NCI-H1694 treated with DMSO at 0.1 percent for 48 hours (cell line): Measurements from ENCODE around the gene SRXN1.
A peak's percentile ranks its signal among the peaks of the same experiment; 100 is the strongest.

Experiments used
- DNase-seq: peaks from one replicate; lab custom pipeline; 2025; lab: John Stamatoyannopoulos, UW

Gene SRXN1

GRCh38 chr20:635893-636338 is 17.1 kb downstream of the SRXN1 start:
- no peak for DNase-seq

- DNase-seq = no peak
These were observed 17.7 kb downstream of the SRXN1 start for GRCh38 chr20:635028-635892.

DNA sequence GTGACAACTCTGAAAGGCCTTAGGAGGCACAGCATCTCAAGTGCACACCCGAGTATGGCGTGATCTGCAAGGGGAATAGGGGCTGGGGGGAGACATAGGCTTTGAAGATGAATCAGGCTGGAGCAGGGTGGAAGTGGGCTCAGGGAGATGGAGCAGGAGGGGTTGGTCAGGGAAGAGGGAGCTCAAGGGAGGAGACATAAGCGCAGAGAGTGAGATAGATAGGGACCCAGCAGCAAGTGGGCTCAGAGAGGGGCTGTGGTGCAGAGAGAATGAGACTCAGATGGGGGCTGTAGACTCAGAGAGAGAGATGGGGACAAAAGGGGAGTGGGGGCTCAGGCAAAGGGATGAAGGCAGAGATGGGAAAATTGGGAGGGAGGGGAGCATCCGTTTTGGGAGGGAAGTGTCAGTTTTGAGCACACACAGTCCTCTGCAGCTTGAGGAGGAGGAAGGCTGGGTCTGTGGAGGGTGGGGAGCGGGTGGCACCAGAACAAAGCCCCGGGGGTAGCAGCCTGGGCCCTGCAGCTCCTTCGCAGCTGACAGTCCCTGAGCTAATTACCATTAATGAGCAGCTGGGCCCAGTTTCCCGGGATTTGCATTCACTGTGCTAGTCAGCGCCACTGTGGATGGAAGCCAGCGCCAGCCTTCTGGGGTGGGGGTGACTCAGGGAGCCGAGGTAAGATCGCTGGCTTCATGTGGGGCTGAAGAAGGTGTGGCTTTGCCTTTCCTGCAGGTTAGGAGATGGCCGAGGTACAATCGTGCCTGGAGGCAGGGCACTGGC is 18.7 kb downstream of the SRXN1 start:
- peak; percentile 70 for DNase-seq

DNA sequence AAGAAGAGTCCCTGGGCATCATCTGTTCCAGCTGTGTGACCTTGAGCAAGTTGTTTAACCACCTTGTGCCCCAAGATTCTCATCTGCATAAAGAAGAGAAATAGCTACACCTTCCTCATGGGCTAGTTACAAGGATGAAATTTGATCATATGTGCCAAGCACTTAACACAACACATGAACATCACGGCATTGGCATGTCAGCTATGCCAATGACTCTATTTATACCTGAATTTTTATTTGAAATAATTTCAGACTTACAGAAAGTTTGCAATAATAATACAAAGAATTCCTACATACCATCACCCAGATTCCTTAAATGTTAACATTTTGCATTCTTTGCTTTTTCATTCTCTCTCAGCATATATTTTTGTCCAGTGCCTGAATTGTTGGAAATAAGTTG is 21.9 kb downstream of the SRXN1 start:
- no peak for DNase-seq

DNA sequence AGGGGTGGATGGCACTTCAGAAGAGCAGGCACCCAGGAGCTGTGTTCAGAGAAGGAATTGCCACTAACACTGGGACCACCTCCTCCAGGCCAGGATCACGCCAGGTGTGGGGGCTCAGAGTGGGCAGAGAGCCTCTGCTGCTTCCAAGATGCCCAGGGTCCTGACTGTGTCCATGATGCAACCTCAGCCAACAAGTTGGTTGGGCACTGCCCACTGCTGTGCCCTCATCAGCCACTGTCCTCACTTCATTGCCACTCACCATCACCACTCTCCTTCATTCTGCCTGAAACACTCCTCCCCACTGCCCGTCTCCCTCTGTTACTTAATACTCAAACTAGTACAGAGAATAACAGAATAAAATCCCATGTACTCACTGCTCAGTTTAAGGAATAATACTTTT is 26.4 kb downstream of the SRXN1 start:
- no peak for DNase-seq

DNA sequence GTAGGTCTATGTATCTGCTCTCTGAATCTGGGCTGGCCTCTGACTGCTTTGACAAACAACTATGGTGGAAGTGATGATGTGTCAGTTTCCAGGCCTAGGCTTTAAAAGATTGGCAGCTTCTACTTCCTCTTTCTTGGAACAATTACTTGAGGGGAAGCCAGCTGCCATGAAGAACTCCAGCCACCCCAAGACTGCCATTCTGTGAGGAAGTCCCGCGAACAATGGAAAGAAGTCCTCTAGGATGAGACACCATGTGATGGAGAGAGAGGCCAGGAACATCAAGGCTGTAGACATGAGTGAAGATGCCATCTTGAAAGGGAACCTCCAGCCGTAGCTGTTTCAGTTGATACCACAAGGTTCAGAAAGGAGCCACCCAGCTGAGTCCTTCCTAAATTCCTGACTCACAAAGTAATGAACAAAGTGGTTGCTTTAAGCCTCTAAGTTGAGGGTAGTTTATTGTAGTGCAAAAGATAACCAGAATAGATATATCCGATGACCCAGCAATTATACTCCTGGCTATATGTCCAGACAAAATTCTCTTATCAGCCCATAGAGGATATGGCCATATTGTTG is 27.6 kb downstream of the SRXN1 start:
- no peak for DNase-seq

GRCh38 chr20:623704-624103 is 29.3 kb downstream of the SRXN1 start:
- no peak for DNase-seq

DNA sequence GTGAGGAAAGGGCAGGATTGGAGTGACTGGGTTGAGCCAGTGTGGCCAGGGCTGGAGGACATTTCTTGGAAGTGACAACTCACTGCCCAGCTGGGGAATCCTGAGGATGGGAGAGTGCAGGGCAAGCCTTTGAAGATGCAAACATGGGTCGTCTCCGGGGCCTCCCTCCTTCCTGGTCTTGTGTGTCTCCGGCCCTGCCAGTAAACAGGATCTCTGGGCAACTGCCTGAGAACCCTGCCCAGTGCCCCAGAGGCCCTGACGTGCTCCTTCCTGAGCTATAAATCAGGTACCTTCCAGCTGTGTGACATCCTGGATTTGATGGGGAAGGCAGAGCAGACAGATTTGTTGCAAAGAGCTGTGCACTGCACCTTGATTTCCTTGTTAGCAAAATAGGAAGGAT is 30.0 kb downstream of the SRXN1 start:
- DNase-seq = no peak

DNA sequence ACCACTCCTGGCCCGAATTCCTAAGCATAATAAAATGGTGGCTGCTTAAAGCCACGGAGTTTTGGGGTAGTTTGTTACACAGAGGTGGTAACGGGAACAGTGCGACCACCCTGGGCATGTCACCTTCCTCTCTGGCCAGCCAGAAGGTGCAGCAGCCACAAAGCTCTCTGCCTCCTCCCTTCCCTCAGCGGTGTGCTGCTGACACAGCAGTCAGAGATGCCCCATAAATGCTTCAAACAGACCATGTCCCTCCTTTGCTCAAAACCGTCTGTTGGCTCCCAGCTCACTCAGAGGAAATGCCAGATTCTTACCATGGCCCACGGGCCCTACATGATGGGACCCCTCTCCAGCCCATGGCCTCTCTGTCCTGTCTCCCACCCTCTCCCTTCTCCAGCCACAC is 30.8 kb downstream of the SRXN1 start:
- DNase-seq = no peak

DNA sequence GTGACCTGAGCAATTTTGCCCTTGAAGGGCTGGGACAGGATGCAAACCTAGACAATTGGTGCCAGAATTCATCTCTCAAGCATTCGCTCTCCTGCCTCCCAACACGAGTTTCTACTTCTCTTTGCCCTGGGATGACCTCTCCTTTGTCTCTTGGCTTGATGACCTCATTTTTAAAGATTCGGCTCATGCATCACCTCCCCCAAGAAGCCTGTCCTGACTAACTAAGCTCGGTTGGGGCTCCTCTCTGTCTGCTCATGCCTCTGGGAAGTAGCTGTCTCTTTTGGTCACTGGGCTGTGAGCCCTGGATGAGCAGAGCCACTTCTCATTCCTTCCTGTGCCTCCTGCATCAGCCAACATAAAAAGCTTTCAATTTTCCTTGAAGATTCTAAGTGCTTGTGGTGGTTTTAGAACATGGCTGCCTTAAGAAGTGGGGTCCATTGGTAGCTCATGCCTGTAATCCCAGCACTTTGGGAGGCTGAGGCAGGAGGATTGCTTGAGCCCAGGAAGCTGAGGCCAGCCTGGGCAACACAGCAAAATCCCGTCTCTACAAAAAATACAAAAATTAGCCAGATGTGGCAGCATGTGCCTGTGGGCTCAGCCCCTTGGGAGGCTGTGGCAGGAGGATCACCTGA is 31.8 kb downstream of the SRXN1 start:
- no peak for DNase-seq

- DNase-seq = no peak
These were observed 32.8 kb downstream of the SRXN1 start for GRCh38 chr20:620246-620645.

GRCh38 chr20:618980-619379 is 34.0 kb downstream of the SRXN1 start:
- no peak for DNase-seq

GRCh38 chr20:617934-618690 is 34.9 kb downstream of the SRXN1 start:
- no peak for DNase-seq

DNA sequence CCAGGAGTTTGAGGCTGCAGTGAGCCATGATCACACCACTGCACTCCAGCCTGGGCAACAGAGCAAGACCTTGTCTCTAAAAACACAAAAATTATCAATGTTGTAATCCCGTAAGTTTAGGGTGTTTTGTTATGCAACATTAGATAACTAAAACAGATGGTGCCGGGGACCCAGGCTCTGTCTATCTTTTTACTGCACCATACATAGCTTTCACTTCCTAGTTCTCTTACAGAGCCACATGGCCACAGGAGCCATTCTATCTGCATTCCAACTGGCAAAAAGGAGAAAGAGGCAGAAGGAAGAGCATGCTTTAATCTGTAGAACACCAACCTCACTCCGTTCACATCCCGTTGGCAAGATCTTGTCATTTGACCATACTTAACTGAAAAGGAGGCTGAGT is 37.5 kb downstream of the SRXN1 start:
- no peak for DNase-seq

DNA sequence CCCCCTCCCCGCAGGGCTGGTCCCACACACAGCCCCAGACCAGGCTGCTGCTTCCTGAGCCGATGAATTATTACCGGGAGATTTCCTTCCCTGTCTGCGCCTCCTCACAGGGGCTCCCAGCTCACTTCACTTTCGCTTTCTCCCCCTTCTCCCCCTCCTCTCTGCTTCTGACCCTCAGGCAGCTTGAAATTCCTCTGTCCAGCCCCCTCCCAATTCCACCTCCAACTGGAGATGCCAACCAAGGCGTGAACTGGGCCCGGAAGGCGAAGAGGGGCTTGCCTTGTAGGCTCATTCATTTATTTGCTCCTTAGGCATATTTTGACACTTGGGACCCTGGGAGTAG is 41.2 kb downstream of the SRXN1 start:
- DNase-seq = no peak

DNA sequence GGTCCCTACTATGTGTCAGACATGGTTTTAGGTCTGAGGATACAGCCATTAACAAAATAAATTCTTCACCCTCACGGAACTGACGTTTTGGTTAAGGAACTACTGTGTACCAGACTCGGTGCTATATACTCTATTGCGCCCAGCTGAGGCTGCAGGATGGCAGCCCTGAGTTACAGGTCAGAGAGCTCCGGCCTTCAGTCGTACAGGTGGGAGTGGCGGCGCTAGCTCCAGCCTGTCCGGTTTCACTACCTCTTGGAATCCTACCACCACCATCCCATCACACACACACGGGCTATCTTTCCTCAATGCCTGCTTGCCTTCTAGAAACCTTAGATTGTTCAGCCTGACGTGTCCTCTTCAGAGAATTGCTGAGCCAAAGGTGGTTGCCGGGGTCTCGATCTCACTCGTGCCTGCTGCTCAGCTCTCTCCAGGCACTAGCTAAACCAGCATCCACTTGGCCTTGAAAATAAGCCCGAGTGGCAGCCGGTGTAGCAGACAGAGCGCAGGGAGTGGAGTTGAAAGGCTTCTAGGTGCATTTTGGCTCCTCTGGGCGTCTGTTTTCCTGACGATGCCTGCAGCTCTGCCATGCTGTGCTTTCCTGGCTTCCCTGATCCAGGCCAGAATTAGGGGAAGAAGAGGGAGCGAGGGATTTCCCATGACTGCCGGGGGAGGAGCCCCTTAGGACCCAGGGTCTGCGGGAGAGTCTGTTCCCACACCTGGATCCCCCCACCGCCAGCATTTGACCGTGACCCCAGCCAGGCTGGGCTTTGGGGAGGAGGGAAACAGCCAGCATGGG is 41.8 kb downstream of the SRXN1 start:
- no peak for DNase-seq

DNA sequence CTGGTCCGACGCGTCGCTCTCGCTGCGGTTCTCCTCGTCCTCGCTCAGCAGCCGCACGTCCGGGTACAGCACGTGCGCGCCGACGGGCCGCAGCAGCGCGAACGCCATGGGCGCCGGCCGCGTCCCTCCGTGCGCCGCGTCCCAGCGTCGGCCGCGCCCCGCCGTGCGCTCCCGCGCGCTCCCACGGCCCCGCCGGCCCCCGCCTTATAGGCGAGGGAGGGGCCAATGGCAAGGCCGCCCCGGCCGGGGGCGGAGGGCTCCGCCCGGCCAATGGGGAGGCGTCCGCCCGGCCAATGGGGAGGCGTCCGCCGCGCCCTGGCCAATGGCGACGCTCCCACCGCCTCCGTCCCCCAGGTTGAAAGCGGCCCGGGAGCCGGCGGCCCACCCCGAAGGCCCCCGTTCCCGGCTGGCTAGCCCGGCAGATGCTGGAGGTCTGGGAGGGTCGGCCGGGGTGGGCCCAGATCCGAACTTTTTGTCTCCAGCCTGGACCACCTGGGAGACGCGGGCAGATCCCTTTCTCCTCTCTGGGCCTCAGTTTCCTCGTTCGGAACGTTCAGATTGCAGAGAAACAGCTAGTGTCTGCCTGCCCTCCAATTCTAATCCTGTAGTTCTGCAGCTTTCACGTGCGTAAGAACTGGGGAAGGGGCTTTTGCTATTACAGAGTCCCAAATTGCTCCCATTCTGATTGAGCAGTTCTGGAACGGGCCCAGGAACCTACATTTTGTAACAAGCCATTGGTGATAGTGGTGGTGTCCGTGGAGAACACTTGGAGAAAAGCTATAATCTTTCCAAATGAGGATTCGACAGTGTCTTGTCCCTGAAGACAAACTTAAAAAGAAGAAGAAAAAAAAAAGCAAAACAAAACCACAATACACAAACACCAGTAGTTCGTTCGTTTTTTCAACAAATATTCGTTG is 42.6 kb downstream of the SRXN1 start, which contains the start of gene TCF15:
TCF15 (minus strand) TSS at position 180 of the 917 bp plus-strand sequence; CDS start at position 108, 72 bp downstream.
- DNase-seq = no peak

DNA sequence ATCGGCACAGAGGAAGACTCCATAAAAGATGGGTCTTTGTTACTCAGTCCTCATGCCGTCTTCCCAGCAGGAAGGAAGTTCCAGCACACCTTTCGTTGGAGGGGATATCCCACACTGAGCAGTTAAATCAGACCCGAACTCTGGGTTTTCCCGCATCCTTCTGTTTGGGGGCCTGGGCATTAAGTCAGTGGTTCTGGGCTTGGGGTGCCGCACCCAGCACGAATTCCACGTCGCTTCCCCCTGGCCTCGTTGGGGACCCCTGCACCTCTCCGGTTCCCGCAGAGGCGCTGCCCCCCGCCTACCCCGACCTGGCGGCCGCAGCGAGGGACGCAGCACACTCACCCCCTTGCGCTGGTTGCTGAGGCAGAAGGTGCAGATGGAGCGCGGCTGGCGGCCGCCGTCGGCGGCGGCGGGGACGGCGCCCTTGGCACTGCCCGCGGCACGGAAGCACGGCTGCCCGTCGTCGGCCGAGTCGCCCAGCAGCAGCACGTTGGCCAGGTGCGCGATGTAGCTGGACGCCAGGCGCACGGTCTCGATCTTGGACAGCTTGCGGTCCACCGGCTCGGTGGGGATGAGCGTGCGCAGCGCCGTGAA is 43.5 kb downstream of the SRXN1 start:
- no peak for DNase-seq

GRCh38 chr20:608970-609369 is 44.0 kb downstream of the SRXN1 start:
- no peak for DNase-seq
